Activated CD4-positive, alpha-beta memory T cell treated with anti-CD3 and anti-CD28 coated beads, Interleukin-2, amount 10 ng/mL, durations not matched to agents 7 days and 5 days (primary cell): ENCODE data around the gene MTX2. TPM values are rescaled to one million over a fixed set of nuclear protein-coding genes. Genes with fewer than 3 reads are reported as not detected.
A peak's percentile ranks its signal among the peaks of the same experiment; 100 is the strongest.

Experiments
- CTCF ChIA-PET: fragments of 350-600 bp; sonication (Branson Sonifier 250); formaldehyde crosslinking; loops from one replicate; lab custom pipeline; 2021; ENCODE audit warnings: antibody characterized with exemption, inconsistent platforms; lab: Charles Lee
- POLR2A ChIA-PET: fragments of 350-600 bp; sonication (Branson Sonifier 250); formaldehyde crosslinking; loops from one replicate; lab custom pipeline; 2021; ENCODE audit warnings: antibody characterized with exemption; lab: Charles Lee
- DNase-seq: peaks from one replicate; pipeline ENCODE4 v3.0.0-alpha.2; 2020
- H3K27ac Mint-ChIP-seq: one replicate; pipeline ENCODE4 v1.8.0; 2021; ENCODE audit warnings: mild to moderate bottlenecking, mixed read lengths
- H3K27me3 Mint-ChIP-seq: one replicate; pipeline ENCODE4 v1.8.0; 2021; ENCODE audit warnings: mixed read lengths
- H3K36me3 Mint-ChIP-seq: one replicate; pipeline ENCODE4 v1.8.0; 2021; ENCODE audit warnings: low read depth, mixed read lengths
- H3K4me1 Mint-ChIP-seq: one replicate; pipeline ENCODE4 v1.8.0; 2021; ENCODE audit warnings: mixed read lengths
- H3K4me3 Mint-ChIP-seq: one replicate; pipeline ENCODE4 v1.8.0; 2021; ENCODE audit warnings: mild to moderate bottlenecking, mixed read lengths
- H3K9me3 Mint-ChIP-seq: one replicate; pipeline ENCODE4 v1.8.0; 2021; ENCODE audit warnings: mixed read lengths
- total RNA-seq, 2 experiments: library from RNA; stranded (reverse); gene quantifications; one replicate each; pipeline ENCODE4 v1.2.3, GENCODE V29; 2021

MTX2 gene
- total RNA-seq, 2 experiments from 2014 or later = 12.2 to 15.1 TPM

DNA sequence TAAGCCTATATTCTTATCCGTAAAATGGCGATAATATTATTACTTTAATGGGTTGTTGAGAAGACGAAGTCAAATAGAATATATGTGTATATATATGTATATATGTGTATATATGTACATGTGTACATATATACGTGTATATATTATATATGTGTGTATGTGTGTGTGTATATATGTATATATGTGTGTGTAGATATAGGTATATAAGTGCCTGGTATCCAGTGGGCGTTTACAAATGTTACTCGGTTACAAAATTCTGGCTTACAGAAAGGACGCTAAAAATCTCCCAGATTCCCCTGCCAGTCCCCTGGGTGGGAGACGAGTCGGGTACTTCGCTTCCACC is 295 bp upstream of the MTX2 start:
- H3K27ac Mint-ChIP-seq = no peak overlapping the region
- peaks cover 15% of the 10 kb centered on the region for H3K4me1 Mint-ChIP-seq
- ChIA-PET POLR2A (no interaction called here), CTCF (interaction anchor here (0.7 to 0.9 kb wide), 2 partner anchors 21 to 880 kb away, joined by 3 read pairs; no protein-coding TSS in a partner anchor)
- H3K27me3 Mint-ChIP-seq = peaks cover 6% of the 10 kb centered on the region
- DNase-seq = no peak
- no peaks in the 10 kb centered on the region for H3K36me3 Mint-ChIP-seq
- H3K9me3 Mint-ChIP-seq = no peaks in the 10 kb centered on the region
- H3K4me3 Mint-ChIP-seq = peak overlapping the region; percentile 97

DNA sequence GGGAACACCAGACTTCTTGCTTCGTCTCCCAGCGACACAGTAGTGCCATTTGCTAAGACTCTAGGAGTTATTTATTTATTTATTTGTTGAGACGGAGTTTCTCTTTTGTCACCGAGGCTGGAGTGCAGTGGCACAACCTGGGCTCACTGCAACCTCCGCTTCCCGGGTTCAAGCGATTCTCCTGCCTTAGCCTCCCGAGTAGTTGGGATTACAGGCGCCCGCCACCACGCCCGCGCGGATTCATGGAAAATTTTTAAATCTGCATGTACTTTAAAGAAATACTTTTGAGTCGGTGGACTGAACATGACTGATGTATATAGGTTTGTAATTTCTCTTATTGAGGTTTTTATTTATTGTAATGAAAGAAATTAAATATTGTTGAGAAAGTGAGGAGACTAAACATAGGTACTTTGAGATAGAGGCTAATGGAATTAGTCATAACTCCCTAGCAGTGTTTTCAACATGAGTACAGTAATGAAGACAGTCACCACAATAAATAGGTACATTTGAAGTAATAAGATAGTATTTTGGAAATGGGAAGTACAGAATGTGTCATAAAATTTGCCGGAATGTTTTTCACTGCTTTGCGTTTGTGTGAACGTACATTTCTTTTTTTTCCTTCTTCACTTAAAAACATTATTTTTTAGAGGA is 983 bp downstream of the MTX2 start:
- H3K27me3 Mint-ChIP-seq = peaks cover 2% of the 10 kb centered on the region
- no peaks in the 10 kb centered on the region for H3K36me3 Mint-ChIP-seq
- H3K4me1 Mint-ChIP-seq = peaks cover 15% of the 10 kb centered on the region
- POLR2A ChIA-PET = no interaction called here
- no peaks in the 10 kb centered on the region for H3K9me3 Mint-ChIP-seq
- peak overlapping the region; percentile 82 for H3K27ac Mint-ChIP-seq
- CTCF ChIA-PET = interaction anchor here (1.4 kb wide), 1 partner anchor 185 kb away, joined by 4 read pairs; no protein-coding TSS in a partner anchor
- H3K4me3 Mint-ChIP-seq = peak overlapping the region; percentile 97
- DNase-seq = no peak

DNA sequence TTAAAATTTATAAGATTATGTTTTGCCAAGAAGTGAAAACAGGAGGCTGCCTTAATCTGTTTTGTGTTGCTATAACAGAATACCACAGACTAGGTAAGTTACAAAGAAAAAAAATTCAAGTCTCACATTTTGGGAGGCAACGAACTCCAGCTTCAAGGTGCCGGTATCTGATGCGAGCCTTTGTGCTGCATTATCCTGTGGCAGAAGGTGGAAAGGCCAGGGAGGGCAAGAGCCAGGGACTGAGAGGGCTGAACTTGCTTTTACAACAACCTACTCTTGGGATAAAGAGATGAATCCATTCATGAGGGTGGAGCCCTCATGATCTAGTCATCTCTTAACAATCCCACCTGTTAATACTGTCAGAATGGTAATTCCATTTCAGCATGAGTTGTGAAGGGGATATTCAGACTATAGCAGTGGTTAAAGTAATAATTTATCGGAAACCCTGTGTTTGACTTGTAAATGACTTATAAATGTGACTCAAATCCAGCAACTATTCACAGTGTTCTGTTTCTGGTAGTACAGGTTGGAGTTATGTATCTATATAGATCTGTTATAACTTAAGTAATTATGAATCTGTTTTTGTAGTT is 3.7 kb downstream of the MTX2 start:
- no peaks in the 10 kb centered on the region for H3K9me3 Mint-ChIP-seq
- DNase-seq = no peak
- ChIA-PET CTCF (no interaction called here), POLR2A (no interaction called here)
- peaks cover 15% of the 10 kb centered on the region for H3K4me1 Mint-ChIP-seq
- no peaks in the 10 kb centered on the region for H3K36me3 Mint-ChIP-seq
- no peak overlapping the region for H3K27ac Mint-ChIP-seq
- no peaks in the 10 kb centered on the region for H3K27me3 Mint-ChIP-seq
- no peak overlapping the region for H3K4me3 Mint-ChIP-seq

DNA sequence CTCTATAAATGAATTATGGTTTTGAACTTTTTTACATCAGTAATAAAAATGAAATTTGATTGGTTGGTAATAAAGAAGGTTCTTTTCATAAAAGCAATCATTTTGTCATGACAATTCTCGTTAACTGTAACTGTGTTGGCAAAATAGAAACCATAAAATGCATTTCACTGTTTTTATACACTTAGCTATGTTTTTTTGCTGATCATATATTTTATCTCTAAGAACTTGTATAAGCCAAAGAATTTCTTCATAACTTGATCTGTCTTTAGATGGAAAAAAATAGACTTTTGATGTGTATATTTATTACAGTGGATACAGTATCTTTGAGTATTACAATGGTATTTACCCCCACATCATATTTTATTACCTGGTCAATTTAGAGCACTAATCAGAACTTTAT is 9.7 kb downstream of the MTX2 start:
- Mint-ChIP-seq H3K36me3 (peaks cover 5% of the 10 kb centered on the region), H3K27me3 (no peaks in the 10 kb centered on the region), H3K27ac (no peak overlapping the region), H3K4me3 (no peak overlapping the region), H3K4me1 (peaks cover 16% of the 10 kb centered on the region), H3K9me3 (no peaks in the 10 kb centered on the region)
- ChIA-PET CTCF (no interaction called here), POLR2A (no interaction called here)
- DNase-seq = no peak

DNA sequence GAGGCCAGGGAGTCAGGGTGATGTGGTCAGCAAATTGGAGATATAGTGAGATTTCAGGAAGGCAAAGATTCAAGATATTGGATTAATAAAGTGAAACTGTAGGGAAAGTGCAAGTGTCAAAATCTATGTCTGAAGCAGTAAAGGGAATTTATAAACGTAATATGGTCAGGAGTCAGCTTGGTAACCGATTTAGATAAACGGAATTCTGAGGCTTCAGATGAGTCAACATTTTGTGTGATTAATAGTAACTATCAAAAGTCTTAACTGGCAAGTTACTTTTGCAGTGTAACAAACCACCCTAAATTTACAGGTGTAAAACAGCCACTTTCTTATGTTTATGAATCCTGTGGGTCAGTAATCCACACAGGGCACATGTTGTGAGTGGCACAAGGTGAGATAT is 10.9 kb downstream of the MTX2 start:
- Mint-ChIP-seq H3K27me3 (no peaks in the 10 kb centered on the region), H3K4me1 (peaks cover 18% of the 10 kb centered on the region), H3K9me3 (no peaks in the 10 kb centered on the region), H3K36me3 (peaks cover 5% of the 10 kb centered on the region), H3K4me3 (no peak overlapping the region), H3K27ac (no peak overlapping the region)
- ChIA-PET CTCF (no interaction called here), POLR2A (no interaction called here)
- DNase-seq = no peak

DNA sequence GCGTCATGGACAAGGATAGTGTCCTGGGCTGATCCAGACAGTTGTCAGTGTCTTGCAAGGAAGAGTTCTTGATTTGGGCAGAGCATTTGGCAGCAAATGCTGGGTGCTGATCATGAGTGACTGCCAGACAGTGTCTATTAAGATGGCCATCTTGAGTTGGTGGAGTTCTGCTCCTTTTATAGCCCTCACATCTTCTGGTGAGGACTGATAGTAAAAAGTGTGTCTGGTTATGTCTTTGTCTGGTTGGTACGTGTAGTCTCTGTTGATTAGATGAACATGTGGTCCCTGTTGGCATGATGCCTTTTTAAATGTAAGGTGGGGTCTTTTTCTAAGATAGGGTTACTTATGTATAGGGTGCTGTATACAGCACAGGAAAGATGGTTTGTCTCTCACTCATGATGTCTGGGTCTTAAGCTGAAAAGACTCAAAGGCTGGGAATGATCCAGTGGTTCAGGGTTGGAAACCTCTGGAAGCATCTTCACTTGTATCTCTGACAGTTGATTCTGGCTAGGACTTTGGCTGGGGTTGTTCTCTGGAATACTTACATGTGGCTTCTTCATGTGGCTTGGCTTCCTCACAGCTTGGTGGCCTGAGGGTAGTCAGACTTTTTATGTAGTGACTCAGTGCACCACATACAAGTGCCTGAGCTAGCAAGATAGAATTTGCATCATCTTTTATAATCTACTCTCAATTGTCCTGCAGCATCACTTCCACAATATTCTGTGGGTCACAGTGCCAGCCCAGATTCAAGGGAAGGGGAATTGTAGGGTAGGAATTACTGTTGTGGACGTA is 11.8 kb downstream of the MTX2 start:
- Mint-ChIP-seq H3K27ac (no peak overlapping the region), H3K9me3 (no peaks in the 10 kb centered on the region), H3K4me3 (no peak overlapping the region), H3K27me3 (no peaks in the 10 kb centered on the region), H3K36me3 (peaks cover 5% of the 10 kb centered on the region), H3K4me1 (peaks cover 18% of the 10 kb centered on the region)
- no peak for DNase-seq
- POLR2A ChIA-PET = no interaction called here
- CTCF ChIA-PET = no interaction called here

DNA sequence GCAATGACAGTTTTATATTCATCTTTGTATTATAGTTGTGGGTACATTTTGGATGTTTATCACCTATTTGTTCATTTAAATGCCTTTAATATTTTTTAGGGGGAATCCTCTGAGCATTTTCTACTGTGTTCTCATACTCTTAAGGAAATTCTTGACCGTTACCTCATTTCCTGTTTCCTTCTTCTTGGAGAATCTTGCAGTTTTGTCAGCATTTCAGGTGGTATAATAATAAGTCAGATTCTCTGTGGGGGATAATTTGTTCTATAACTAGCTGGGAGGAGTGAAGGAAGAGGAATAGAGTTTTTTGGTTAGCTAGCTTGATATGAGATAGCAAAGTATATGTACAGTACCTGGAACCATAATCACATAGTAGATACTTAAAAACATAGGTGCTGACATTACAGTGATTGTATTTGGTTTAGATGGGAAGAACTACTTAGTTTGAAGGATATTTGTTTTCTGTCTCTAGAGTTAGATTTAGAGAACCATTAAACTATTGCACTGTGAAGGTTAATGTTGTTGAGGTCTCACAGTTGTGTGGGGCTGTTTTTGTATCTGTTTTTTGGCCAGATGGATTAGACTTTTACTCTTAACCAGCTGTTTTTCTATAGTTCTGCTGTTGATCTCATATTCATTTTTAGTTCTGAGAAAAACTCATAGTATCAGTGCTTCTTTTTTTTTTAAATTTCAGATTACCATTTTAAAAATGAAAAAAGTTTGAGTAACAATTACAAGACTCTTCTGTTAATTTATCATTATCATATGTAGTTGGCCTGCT is 14.2 kb downstream of the MTX2 start:
- no peak overlapping the region for H3K27ac Mint-ChIP-seq
- ChIA-PET CTCF (no interaction called here), POLR2A (no interaction called here)

DNA sequence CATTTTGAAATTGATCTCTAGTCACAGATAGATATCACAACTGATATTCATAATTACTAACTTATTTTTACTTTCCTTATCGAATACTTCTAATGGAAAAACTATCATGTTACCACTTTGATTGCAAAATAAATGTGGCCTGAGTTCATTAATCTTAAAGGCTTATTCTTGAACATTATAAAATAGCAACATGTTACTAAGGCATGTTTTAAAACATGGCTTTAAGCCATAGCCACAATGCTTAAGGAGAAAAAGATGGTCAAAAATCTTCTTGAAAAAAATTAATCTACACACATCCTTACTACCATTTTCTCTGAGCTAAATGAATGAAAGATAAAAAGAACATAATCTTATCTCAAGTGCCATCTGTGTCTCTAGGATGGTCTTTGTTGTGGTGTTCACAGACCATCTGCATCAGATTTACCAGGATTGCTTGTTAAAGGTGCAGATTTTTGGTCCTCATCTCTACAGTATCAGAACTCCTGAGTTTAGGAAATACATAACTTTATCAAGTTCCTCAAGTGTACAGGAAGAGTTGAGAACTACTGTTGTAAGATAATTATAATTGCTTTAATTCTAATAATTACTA is 15.3 kb downstream of the MTX2 start:
- H3K9me3 Mint-ChIP-seq = no peaks in the 10 kb centered on the region
- no peak overlapping the region for H3K4me3 Mint-ChIP-seq
- H3K36me3 Mint-ChIP-seq = peaks cover 12% of the 10 kb centered on the region
- H3K4me1 Mint-ChIP-seq = peaks cover 18% of the 10 kb centered on the region
- ChIA-PET POLR2A (no interaction called here), CTCF (no interaction called here)
- no peak for DNase-seq
- no peaks in the 10 kb centered on the region for H3K27me3 Mint-ChIP-seq
- no peak overlapping the region for H3K27ac Mint-ChIP-seq

More for the DNA sequence above, 14.2 kb downstream of the MTX2 start:
- Mint-ChIP-seq H3K4me1 (peaks cover 18% of the 10 kb centered on the region), H3K27me3 (no peaks in the 10 kb centered on the region), H3K36me3 (peaks cover 10% of the 10 kb centered on the region), H3K9me3 (no peaks in the 10 kb centered on the region), H3K4me3 (no peak overlapping the region)
- DNase-seq = no peak

DNA sequence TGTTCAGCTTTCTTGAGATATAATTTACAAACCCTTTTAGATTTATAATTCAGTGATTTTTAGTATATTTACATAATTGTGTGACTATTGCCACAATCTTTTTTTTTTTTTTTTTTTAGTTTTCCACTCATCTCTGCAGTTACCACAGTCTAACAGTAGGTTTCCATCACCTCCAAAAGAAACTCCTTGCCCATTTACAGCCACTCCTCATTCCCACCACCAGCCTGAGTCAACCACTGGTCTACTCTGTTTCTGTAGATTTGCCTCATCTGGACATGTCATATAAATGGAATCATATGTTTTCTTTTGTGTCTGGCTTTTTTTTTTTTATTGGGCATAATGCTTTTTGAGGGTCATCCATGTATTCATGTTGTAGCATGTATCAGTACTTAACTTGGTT is 16.1 kb downstream of the MTX2 start:
- no peak for DNase-seq
- POLR2A ChIA-PET = no interaction called here
- CTCF ChIA-PET = no interaction called here
- Mint-ChIP-seq H3K4me1 (peaks cover 22% of the 10 kb centered on the region), H3K4me3 (no peak overlapping the region), H3K27ac (no peak overlapping the region), H3K36me3 (peaks cover 12% of the 10 kb centered on the region), H3K27me3 (no peaks in the 10 kb centered on the region), H3K9me3 (no peaks in the 10 kb centered on the region)

DNA sequence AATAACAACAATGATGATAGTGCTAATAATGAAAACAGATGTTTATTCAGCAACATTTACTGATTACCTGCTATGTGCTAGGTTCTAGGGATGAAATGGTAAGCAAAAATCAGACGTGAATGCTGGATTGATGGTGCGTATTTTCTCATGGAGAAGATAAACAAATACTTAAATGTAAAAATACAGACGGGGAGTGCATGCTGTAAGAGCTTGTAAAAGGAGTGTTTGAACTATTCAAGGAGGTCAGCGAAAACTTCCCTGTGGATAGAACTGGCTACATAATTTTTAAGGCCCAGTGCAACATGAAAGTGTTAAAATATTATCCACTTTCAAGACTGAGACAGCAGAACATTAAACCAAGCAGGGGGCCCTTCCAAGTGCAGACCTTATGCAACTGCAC is 22.1 kb downstream of the MTX2 start:
- Mint-ChIP-seq H3K27me3 (no peaks in the 10 kb centered on the region), H3K27ac (no peak overlapping the region), H3K4me1 (peaks cover 26% of the 10 kb centered on the region), H3K36me3 (peaks cover 7% of the 10 kb centered on the region), H3K4me3 (no peak overlapping the region), H3K9me3 (no peaks in the 10 kb centered on the region)
- CTCF ChIA-PET = no interaction called here
- DNase-seq = no peak
- POLR2A ChIA-PET = interaction anchor here (0.9 kb wide), 1 partner anchor 10 kb away, joined by 3 read pairs; no protein-coding TSS in a partner anchor

DNA sequence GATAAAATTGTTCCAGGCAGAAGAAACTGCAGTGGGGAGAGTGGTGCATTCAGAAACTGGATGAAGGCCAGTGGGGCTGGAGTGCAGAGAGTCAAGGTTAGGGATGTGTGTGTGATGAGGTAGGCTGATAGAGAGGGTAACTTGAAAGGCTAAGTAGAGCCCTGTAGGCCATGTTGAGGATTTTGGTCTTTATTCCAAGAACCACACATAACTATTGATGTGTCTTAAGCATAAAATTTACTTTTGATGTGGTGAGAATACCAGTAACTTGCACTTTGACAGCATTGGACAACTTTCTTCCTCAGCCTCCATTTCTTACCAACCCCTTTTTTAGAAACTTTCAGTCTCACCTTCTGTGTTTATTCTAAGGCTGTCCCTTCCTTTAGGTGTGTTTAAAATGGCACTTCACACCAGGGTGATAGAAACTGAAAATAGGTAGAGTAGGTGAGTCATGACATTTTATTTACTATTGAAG is 22.6 kb downstream of the MTX2 start:
- H3K36me3 Mint-ChIP-seq = peaks cover 5% of the 10 kb centered on the region
- no peak overlapping the region for H3K4me3 Mint-ChIP-seq
- no peaks in the 10 kb centered on the region for H3K9me3 Mint-ChIP-seq
- ChIA-PET POLR2A (interaction anchor here (0.9 kb wide), 1 partner anchor 9 kb away, joined by 3 read pairs; no protein-coding TSS in a partner anchor), CTCF (no interaction called here)
- no peaks in the 10 kb centered on the region for H3K27me3 Mint-ChIP-seq
- H3K27ac Mint-ChIP-seq = no peak overlapping the region
- H3K4me1 Mint-ChIP-seq = peaks cover 26% of the 10 kb centered on the region
- no peak for DNase-seq

DNA sequence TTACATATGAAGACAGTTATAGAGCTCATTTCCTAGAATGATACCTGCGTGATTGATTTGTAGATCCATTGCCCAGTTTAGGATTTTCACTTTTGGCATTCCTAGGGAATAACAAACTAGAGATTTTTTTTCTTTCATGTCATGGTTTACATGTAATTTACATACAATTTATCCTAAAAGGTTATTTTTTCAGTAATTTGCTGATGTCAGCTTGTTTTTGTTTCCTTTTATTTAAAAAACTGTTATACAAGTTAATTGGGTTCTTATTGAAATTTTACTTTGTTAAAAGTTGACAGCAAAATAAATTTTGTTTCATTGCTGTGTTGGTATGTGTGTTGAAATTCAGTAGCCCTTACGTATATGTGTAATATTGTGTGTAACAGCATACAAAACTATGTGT is 23.4 kb downstream of the MTX2 start:
- H3K36me3 Mint-ChIP-seq = peaks cover 4% of the 10 kb centered on the region
- H3K27ac Mint-ChIP-seq = no peak overlapping the region
- peaks cover 26% of the 10 kb centered on the region for H3K4me1 Mint-ChIP-seq
- no peak overlapping the region for H3K4me3 Mint-ChIP-seq
- H3K27me3 Mint-ChIP-seq = no peaks in the 10 kb centered on the region
- ChIA-PET POLR2A (no interaction called here), CTCF (no interaction called here)
- no peaks in the 10 kb centered on the region for H3K9me3 Mint-ChIP-seq
- no peak for DNase-seq
